HepG2 (cell line): ENCODE measurements around the gene AFDN. TPM values are rescaled to one million over a fixed set of nuclear protein-coding genes. Genes with fewer than 3 reads are reported as not detected.

Experiments used
- CEBPZ ChIP-seq: IDR thresholded peaks from 2 replicates; pipeline ENCODE4 v1.6.1; 2012; ENCODE audit warnings: low read length, improper control_type of control experiment
- FOXO4 ChIP-seq: sonication (generic); formaldehyde crosslinking; conservative IDR thresholded peaks from 2 replicates; pipeline ENCODE4 v1.8.1; 2023; ENCODE audit warnings: missing genetic modification reagents
- IKZF4 ChIP-seq: sonication (generic); formaldehyde crosslinking; IDR thresholded peaks from 2 replicates; pipeline ENCODE4 v1.5.1; 2020; ENCODE audit warnings: borderline replicate concordance, mild to moderate bottlenecking, low read depth, missing genetic modification reagents; ENCODE audit errors: not compliant biosample characterization
- IRF1 ChIP-seq: sonication (generic); formaldehyde crosslinking; IDR thresholded peaks from 2 replicates; pipeline ENCODE4 v1.4.0; 2020; ENCODE audit warnings: low read depth, mild to moderate bottlenecking, missing genetic modification reagents
- NCOR1 ChIP-seq: fragments of 200-600 bp; sonication (generic); IDR thresholded peaks from 2 replicates; pipeline ENCODE4 v1.7.0; 2017; ENCODE audit warnings: antibody characterized with exemption, low read length, borderline replicate concordance
- NR2F2 ChIP-seq: IDR thresholded peaks from 2 replicates; pipeline ENCODE4 v1.6.1; 2012; ENCODE audit warnings: low read depth, inconsistent platforms, borderline replicate concordance
- RORA ChIP-seq: sonication (generic); formaldehyde crosslinking; IDR thresholded peaks from 2 replicates; pipeline ENCODE4 v1.5.0; 2020; ENCODE audit warnings: mild to moderate bottlenecking, missing genetic modification reagents, moderate library complexity
- YEATS2 ChIP-seq: sonication (generic); formaldehyde crosslinking; IDR thresholded peaks from 2 replicates; pipeline ENCODE4 v1.4.0; 2020; ENCODE audit warnings: missing genetic modification reagents, borderline replicate concordance
- ZNF160 ChIP-seq: sonication (generic); formaldehyde crosslinking; IDR thresholded peaks from 2 replicates; pipeline ENCODE4 v1.8.0; 2022; ENCODE audit warnings: mild to moderate bottlenecking, inconsistent platforms, missing genetic modification reagents
- ZNF512B ChIP-seq: sonication (generic); formaldehyde crosslinking; IDR thresholded peaks from 2 replicates; pipeline ENCODE4 v1.5.1; 2020; ENCODE audit warnings: missing genetic modification reagents, mild to moderate bottlenecking, borderline replicate concordance
- ZNF687 ChIP-seq: sonication (generic); formaldehyde crosslinking; IDR thresholded peaks from 2 replicates; pipeline ENCODE4 v1.5.1; 2020; ENCODE audit warnings: mild to moderate bottlenecking, missing genetic modification reagents, moderate library complexity
- ZNF780A ChIP-seq: sonication (generic); formaldehyde crosslinking; IDR thresholded peaks from 2 replicates; pipeline ENCODE4 v1.8.0; 2022; ENCODE audit warnings: mild to moderate bottlenecking, missing genetic modification reagents, moderate library complexity
- polyA plus RNA-seq, 8 experiments: library from polyadenylated mRNA; depleted of rRNA in 3 of 8; stranded (reverse) in 7 of 8; unstranded in 1 of 8; fragments of >200 nt; fragmentation: Illumina TruSeq in 4 of 8; extraction: Trizol in 4 of 8; gene quantifications; 2 replicates each; pipeline versions ENCODE4 v1.2.1 to v1.2.3, GENCODE V29; 2011 to 2016; ENCODE audit warnings: low read depth in 4 of 8, missing spikeins in 1 of 8, mixed read lengths in 1 of 8; ENCODE audit not compliant: insufficient read depth in 1 of 8
- total RNA-seq, 5 experiments: library from RNA; depleted of rRNA; stranded (reverse); fragments of >200 nt; fragmentation: Illumina TruSeq; extraction: Trizol; gene quantifications; 2 replicates each; pipeline ENCODE4 v1.2.3, GENCODE V29; 2016; ENCODE audit warnings: low read depth in 1 of 5
- TF ChIP-seq, protein P1 (sequence below): sonication (generic); formaldehyde crosslinking; IDR thresholded peaks from 2 replicates; pipeline ENCODE4 v1.5.1; 2020; ENCODE audit warnings: mild to moderate bottlenecking, moderate library complexity, missing genetic modification reagents

The AFDN gene
- total and polyA plus RNA-seq, 2 of the 13 experiments (the other 11 are each of a cell fraction or from before 2014, with no cell fraction given) = 136 to 151 TPM

DNA sequence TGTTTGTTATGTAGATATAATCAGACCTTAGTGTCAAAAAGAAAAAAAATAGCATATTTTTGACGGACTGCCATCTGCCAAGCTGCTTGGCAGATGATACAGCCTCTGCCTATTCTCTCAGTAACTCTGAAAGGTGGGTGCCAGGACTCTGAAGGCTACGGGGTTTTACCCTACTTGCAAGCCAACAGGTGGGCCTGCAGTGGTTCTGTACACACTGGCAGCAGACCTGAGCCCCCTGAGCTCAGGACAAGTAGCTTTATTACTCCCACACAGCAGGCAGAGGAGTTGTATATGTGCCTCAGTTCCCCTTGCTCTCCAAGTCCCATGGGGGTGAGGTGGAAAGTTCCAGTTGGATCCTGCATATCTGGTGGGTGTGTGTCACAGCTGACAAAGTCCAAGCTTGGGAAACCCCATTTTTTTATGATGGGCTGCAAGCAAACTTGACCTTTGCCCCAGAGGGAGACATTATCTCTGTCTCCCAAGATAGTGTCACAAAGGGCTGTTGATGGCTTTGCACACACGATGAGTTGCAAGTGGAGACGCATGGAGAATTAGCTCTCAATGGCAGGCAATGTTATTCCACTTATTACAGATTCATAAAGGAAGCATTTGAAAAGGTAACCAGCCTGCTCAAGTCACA lies 20.5 kb upstream of the AFDN start (continued):
- TF ChIP-seq ZNF160 (CRISPR knock-in tag) (peak; percentile 72), ZNF687 (peak; percentile 51; the same call in 1 of the 2 replicates), NCOR1 (peak; percentile 92), IRF1 (no peak), ZNF512B (CRISPR knock-in tag) (peak; percentile 62; the same call in 1 of the 2 replicates), IKZF4 (CRISPR knock-in tag) (no peak), NR2F2 (peak; percentile 91), RORA (CRISPR knock-in tag) (no peak), CEBPZ (no peak), FOXO4 (CRISPR knock-in tag) (no peak), YEATS2 (CRISPR knock-in tag) (peak; percentile 20; the same call in 1 of the 2 replicates), ZNF780A (CRISPR knock-in tag) (no peak)
- TF ChIP-seq, protein P1, sequence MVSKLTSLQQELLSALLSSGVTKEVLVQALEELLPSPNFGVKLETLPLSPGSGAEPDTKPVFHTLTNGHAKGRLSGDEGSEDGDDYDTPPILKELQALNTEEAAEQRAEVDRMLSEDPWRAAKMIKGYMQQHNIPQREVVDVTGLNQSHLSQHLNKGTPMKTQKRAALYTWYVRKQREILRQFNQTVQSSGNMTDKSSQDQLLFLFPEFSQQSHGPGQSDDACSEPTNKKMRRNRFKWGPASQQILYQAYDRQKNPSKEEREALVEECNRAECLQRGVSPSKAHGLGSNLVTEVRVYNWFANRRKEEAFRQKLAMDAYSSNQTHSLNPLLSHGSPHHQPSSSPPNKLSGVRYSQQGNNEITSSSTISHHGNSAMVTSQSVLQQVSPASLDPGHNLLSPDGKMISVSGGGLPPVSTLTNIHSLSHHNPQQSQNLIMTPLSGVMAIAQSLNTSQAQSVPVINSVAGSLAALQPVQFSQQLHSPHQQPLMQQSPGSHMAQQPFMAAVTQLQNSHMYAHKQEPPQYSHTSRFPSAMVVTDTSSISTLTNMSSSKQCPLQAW (CRISPR knock-in tag) = 0 out of 2 replicates have a peak, but pooled peaks have one; percentile 31
